Gastroesophageal sphincter (tissue), 3 donors: ENCODE measurements around the gene FAM156A.
"Not testable (repeated sequence)": the region's sequence is repeated elsewhere in the genome, so short reads cannot be mapped to it uniquely, and the experiment has no call there.

Source experiments
- CTCF ChIP-seq, 4 experiments: fragments of 200-600 bp in 2 of 4; fragments of 450-650 bp in 2 of 4; sonication (generic) in 1 of 4; IDR thresholded peaks; one replicate each; pipeline ENCODE4 v1.5.1; 2017 to 2019; ENCODE audit warnings: antibody characterized with exemption in 4 of 4, mild to moderate bottlenecking in 2 of 4, moderate library complexity in 2 of 4
- EP300 ChIP-seq: sonication (generic); formaldehyde crosslinking; IDR thresholded peaks from one replicate; pipeline ENCODE4 v1.6.1; 2017; ENCODE audit warnings: antibody characterized with exemption, mild to moderate bottlenecking
- POLR2A ChIP-seq, 2 donors: fragments of 450-650 bp; IDR thresholded peaks; one replicate each; pipeline ENCODE4 v1.6.1; 2017; ENCODE audit warnings: antibody characterized with exemption in 2 of 2, mild to moderate bottlenecking in 2 of 2, moderate library complexity in 1 of 2
- POLR2AphosphoS5 ChIP-seq: sonication (generic); formaldehyde crosslinking; IDR thresholded peaks from one replicate; pipeline ENCODE4 v1.6.1; 2017; ENCODE audit warnings: antibody characterized with exemption

GRCh38 chrX:52949325-52949724, 9.0 kb downstream of the FAM156A start:
- TF ChIP-seq CTCF (IDR thresholded peaks at IDR 0.05); EP300; POLR2AphosphoS5; POLR2A (IDR thresholded peaks at IDR 0.05): not testable (repeated sequence)
